H9 (cell line): ENCODE data around the gene ATCAY. TPM values are rescaled to one million over a fixed set of nuclear protein-coding genes. Genes with fewer than 3 reads are reported as not detected.

Experiments
- DNase-seq: peaks from one replicate; pipeline ENCODE4 v3.0.0-alpha.2; 2017
- H2AFZ ChIP-seq: one replicate; pipeline ENCODE4 v1.6.1; 2013; ENCODE audit warnings: mild to moderate bottlenecking, low read length, control low read depth, moderate library complexity
- H2AK5ac ChIP-seq: 2 replicates; pipeline ENCODE4 v1.6.1; 2013; ENCODE audit warnings: low read length, control low read depth, mixed read lengths; ENCODE audit not compliant: insufficient read length
- H2BK120ac ChIP-seq: one replicate; pipeline ENCODE4 v1.6.1; 2013; ENCODE audit warnings: low read depth, mild to moderate bottlenecking, low read length, control low read depth, inconsistent platforms; ENCODE audit not compliant: poor library complexity, severe bottlenecking
- H2BK12ac ChIP-seq: 2 replicates; pipeline ENCODE4 v1.6.1; 2013; ENCODE audit warnings: low read length, control low read depth, mixed read lengths, low read depth; ENCODE audit not compliant: insufficient read length
- H2BK15ac ChIP-seq: 2 replicates; pipeline ENCODE4 v1.6.1; 2013; ENCODE audit warnings: low read depth, low read length, control low read depth
- H2BK20ac ChIP-seq: one replicate; pipeline ENCODE4 v1.6.1; 2013; ENCODE audit warnings: low read depth, mild to moderate bottlenecking, low read length, control low read depth, inconsistent platforms; ENCODE audit not compliant: poor library complexity, severe bottlenecking
- H2BK5ac ChIP-seq: 2 replicates; pipeline ENCODE4 v1.6.1; 2013; ENCODE audit warnings: low read length, control low read depth, mixed read lengths; ENCODE audit not compliant: insufficient read length
- H3K14ac ChIP-seq: 2 replicates; pipeline ENCODE4 v1.6.1; 2013; ENCODE audit warnings: low read length, control low read depth; ENCODE audit not compliant: insufficient read depth
- H3K18ac ChIP-seq: 2 replicates; pipeline ENCODE4 v1.6.1; 2013; ENCODE audit warnings: low read depth, mild to moderate bottlenecking, mixed read lengths, low read length, control low read depth; ENCODE audit not compliant: insufficient read length
- H3K23ac ChIP-seq: 2 replicates; pipeline ENCODE4 v1.6.1; 2013; ENCODE audit warnings: low read length, control low read depth, mixed read lengths, low read depth; ENCODE audit not compliant: insufficient read length
- H3K23me2 ChIP-seq: 2 replicates; pipeline ENCODE4 v1.6.1; 2013; ENCODE audit warnings: low read depth, mild to moderate bottlenecking, mixed read lengths, low read length, control low read depth; ENCODE audit not compliant: insufficient read length, poor library complexity, severe bottlenecking
- H3K27ac ChIP-seq: 2 replicates; pipeline ENCODE4 v1.5.1; 2013; ENCODE audit warnings: low read length, control low read depth, mixed read lengths, low read depth; ENCODE audit not compliant: insufficient read length
- H3K27me3 ChIP-seq: 2 replicates; pipeline ENCODE4 v1.6.1; 2013; ENCODE audit warnings: low read length, control low read depth, inconsistent platforms; ENCODE audit not compliant: insufficient read depth
- H3K4ac ChIP-seq: 2 replicates; pipeline ENCODE4 v1.6.1; 2013; ENCODE audit warnings: low read depth, mild to moderate bottlenecking, control low read depth, inconsistent platforms, low read length, moderate library complexity
- H3K4me1 ChIP-seq: 2 replicates; pipeline ENCODE4 v1.6.1; 2013; ENCODE audit warnings: low read length, control low read depth, inconsistent platforms; ENCODE audit not compliant: insufficient read depth
- H3K4me2 ChIP-seq: 2 replicates; pipeline ENCODE4 v1.6.1; 2013; ENCODE audit warnings: low read length, control low read depth, mixed read lengths; ENCODE audit not compliant: insufficient read length, insufficient read depth
- H3K56ac ChIP-seq: 2 replicates; pipeline ENCODE4 v1.6.1; 2013; ENCODE audit warnings: low read depth, mild to moderate bottlenecking, mixed read lengths, low read length, control low read depth; ENCODE audit not compliant: insufficient read length
- H3K79me1 ChIP-seq: 2 replicates; pipeline ENCODE4 v1.6.1; 2013; ENCODE audit warnings: low read depth, mild to moderate bottlenecking, moderate library complexity, low read length, control low read depth, inconsistent platforms; ENCODE audit not compliant: insufficient read depth, poor library complexity, severe bottlenecking
- H3K79me2 ChIP-seq: 2 replicates; pipeline ENCODE4 v1.6.1; 2013; ENCODE audit warnings: low read length, control low read depth, inconsistent platforms; ENCODE audit not compliant: insufficient read depth
- H3K9ac ChIP-seq: 2 replicates; pipeline ENCODE4 v1.6.1; 2013; ENCODE audit warnings: low read length, control low read depth, mixed read lengths; ENCODE audit not compliant: insufficient read length; ENCODE audit errors: extremely low read depth
- H3K9me3 ChIP-seq: one replicate; pipeline ENCODE4 v1.6.1; 2013; ENCODE audit warnings: low read depth, low read length, inconsistent platforms; ENCODE audit not compliant: control insufficient read depth
- H3T11ph ChIP-seq: one replicate; pipeline ENCODE4 v1.6.1; 2013; ENCODE audit warnings: mild to moderate bottlenecking, low read length, control low read depth, inconsistent platforms
- H4K20me1 ChIP-seq: one replicate; pipeline ENCODE4 v1.6.1; 2013; ENCODE audit not compliant: control insufficient read depth, insufficient read length, insufficient read depth
- H4K5ac ChIP-seq: 2 replicates; pipeline ENCODE4 v1.6.1; 2013; ENCODE audit warnings: low read depth, mild to moderate bottlenecking, mixed read lengths, low read length, control low read depth; ENCODE audit not compliant: insufficient read length
- H4K8ac ChIP-seq: replicated peaks from 2 replicates; pipeline ENCODE4 v1.6.1; 2013; ENCODE audit warnings: low read length, control low read depth, mixed read lengths, low read depth; ENCODE audit not compliant: insufficient read length
- H4K91ac ChIP-seq: 2 replicates; pipeline ENCODE4 v1.6.1; 2013; ENCODE audit warnings: low read depth, mild to moderate bottlenecking, moderate library complexity, mixed read lengths, low read length, control low read depth; ENCODE audit not compliant: insufficient read length
- H3K27ac Mint-ChIP-seq, 3 experiments: 2 replicates in 2 of 3; 3 replicates in 1 of 3; pipeline ENCODE4 v1.8.0; 2020 to 2021; ENCODE audit warnings: mixed read lengths in 3 of 3, mild to moderate bottlenecking in 1 of 3, moderate library complexity in 1 of 3
- H3K27me3 Mint-ChIP-seq: 2 replicates; pipeline ENCODE4 v1.8.0; 2021; ENCODE audit warnings: low read depth, mild to moderate bottlenecking, moderate library complexity, mixed read lengths
- H3K36me3 Mint-ChIP-seq, 3 experiments: 2 replicates in 2 of 3; 3 replicates in 1 of 3; pipeline ENCODE4 v1.8.0; 2020 to 2021; ENCODE audit warnings: low read depth in 3 of 3, mixed read lengths in 3 of 3; ENCODE audit not compliant: insufficient read depth in 1 of 3
- H3K4me1 Mint-ChIP-seq, 2 experiments: 2 replicates each; pipeline ENCODE4 v1.8.0; 2020; ENCODE audit warnings: mixed read lengths in 2 of 2
- H3K4me3 Mint-ChIP-seq, 2 experiments: 2 replicates in 1 of 2; 3 replicates in 1 of 2; pipeline ENCODE4 v1.8.0; 2020 to 2021; ENCODE audit warnings: mild to moderate bottlenecking in 2 of 2, mixed read lengths in 2 of 2, moderate library complexity in 1 of 2
- H3K9me3 Mint-ChIP-seq, 2 experiments: 2 replicates in 1 of 2; 3 replicates in 1 of 2; pipeline ENCODE4 v1.8.0; 2020; ENCODE audit warnings: mild to moderate bottlenecking in 2 of 2, mixed read lengths in 2 of 2, moderate library complexity in 1 of 2
- CTCF ChIP-seq: fragments of 200-600 bp; sonication (generic); conservative IDR thresholded peaks from 3 replicates; pipeline ENCODE4 v1.8.0; 2021; ENCODE audit warnings: antibody characterized with exemption, mild to moderate bottlenecking
- WGBS: extraction: QIAGEN DNeasy Blood & Tissue Kit; methylation state at CpG from one replicate; pipeline ENCODE4 v1.1.7; 2013; ENCODE audit warnings: missing lambda C conversion rate, low lambda C conversion rate, mixed read lengths; ENCODE audit not compliant: insufficient read length; ENCODE audit errors: extremely low coverage; 5-methylcytosine and 5-hydroxymethylcytosine counted together
- total RNA-seq: library from RNA; stranded (reverse); gene quantifications from 2 replicates; pipeline ENCODE4 v1.2.1, GENCODE V29; 2021

Gene ATCAY
- total RNA-seq, 1 experiment from 2014 or later, result 12.2 TPM

- Histone ChIP-seq H3K14ac (no peak overlapping the region), H2BK12ac (no peak overlapping the region), H4K91ac (no peak overlapping the region), H3K9me3 (peaks cover 28% of the 10 kb centered on the region), H3K23ac (no peak overlapping the region), H2AFZ (no peak overlapping the region), H2BK5ac (no peak overlapping the region), H2BK15ac (no peak overlapping the region), H3K4ac (no peak overlapping the region), H3K9ac (no peak overlapping the region), H4K5ac (no peak overlapping the region), H4K20me1 (no peaks in the 10 kb centered on the region), H3K18ac (no peak overlapping the region), H3K4me2 (no peak overlapping the region), H3K27me3 (no peaks in the 10 kb centered on the region), H3K79me2 (no peaks in the 10 kb centered on the region), H3T11ph (no peak overlapping the region), H3K56ac (no peak overlapping the region), H2AK5ac (no peak overlapping the region), H3K79me1 (peaks cover 3% of the 10 kb centered on the region), H2BK20ac (no peak overlapping the region), H3K23me2 (no peaks in the 10 kb centered on the region), H4K8ac (no peak overlapping the region), H3K27ac (no peak overlapping the region), H2BK120ac (no peak overlapping the region), H3K4me1 (no peaks in the 10 kb centered on the region)
- H3K27ac Mint-ChIP-seq, result peak overlapping the region; percentile 17 to 42 (median 30); a peak in 3 of 7 replicates
- no peaks in the 10 kb centered on the region for H3K27me3 Mint-ChIP-seq
- H3K4me1 Mint-ChIP-seq, result no peaks in the 10 kb centered on the region
- no peak overlapping the region for H3K4me3 Mint-ChIP-seq
- no peak for DNase-seq
- H3K9me3 Mint-ChIP-seq, result peaks cover 33 to 37% of the 10 kb centered on the region in 2 experiments
- TF ChIP-seq CTCF, result no peak
- peaks cover 40 to 51% (median 50%) of the 10 kb centered on the region in 3 experiments for H3K36me3 Mint-ChIP-seq
- WGBS, result no CpG with 5 or more reads among the region's 19 CpGs
Observed at GRCh38 chr19:3855320-3855719, 25.2 kb upstream of the ATCAY start.
